Ovary (tissue), 9 donors: ENCODE data around the gene PEX14. TPM values are rescaled to one million over a fixed set of nuclear protein-coding genes. Genes with fewer than 3 reads are reported as not detected.

ENCODE experiments used
- DNase-seq, 5 donors: peaks; one replicate each; pipeline ENCODE4 v3.0.0-alpha.2; 2019 to 2020
- H3K27ac ChIP-seq, 2 donors: fragments of 200-600 bp; one replicate each; pipeline versions ENCODE4 v1.5.1 to v1.8.0; 2019 to 2022
- H3K27me3 ChIP-seq: fragments of 200-600 bp; one replicate; pipeline ENCODE4 v1.8.0; 2022
- H3K36me3 ChIP-seq: fragments of 200-600 bp; sonication (generic); one replicate; pipeline ENCODE4 v1.5.1; 2019
- H3K4me1 ChIP-seq: one replicate; pipeline ENCODE4 v1.8.1; 2013; ENCODE audit warnings: mild to moderate bottlenecking, moderate library complexity; ENCODE audit not compliant: insufficient read depth
- H3K4me3 ChIP-seq: fragments of 200-600 bp; sonication (generic); one replicate; pipeline ENCODE4 v1.5.1; 2017
- H3K9me3 ChIP-seq, 2 donors: fragments of 200-600 bp in 1 of 2; sonication (generic) in 1 of 2; one replicate each; pipeline versions ENCODE4 v1.5.1 to v1.8.1; 2013 to 2019; ENCODE audit warnings: mild to moderate bottlenecking in 1 of 2, moderate library complexity in 1 of 2
- CTCF ChIP-seq, 3 donors: fragments of 450-650 bp in 2 of 3; fragments of 200-600 bp in 1 of 3; IDR thresholded peaks; one replicate each; pipeline versions ENCODE4 v1.5.1 to v1.8.0; 2016 to 2022; ENCODE audit warnings: antibody characterized with exemption in 3 of 3, mild to moderate bottlenecking in 1 of 3
- EP300 ChIP-seq: sonication (generic); formaldehyde crosslinking; IDR thresholded peaks from one replicate; pipeline ENCODE4 v1.6.1; 2017; ENCODE audit warnings: antibody characterized with exemption
- POLR2A ChIP-seq: fragments of 450-650 bp; IDR thresholded peaks from one replicate; pipeline ENCODE4 v1.6.1; 2017; ENCODE audit warnings: antibody characterized with exemption, mild to moderate bottlenecking, moderate library complexity
- WGBS, 3 donors: extraction: QIAGEN DNeasy Blood & Tissue Kit in 1 of 3; methylation state at CpG; one replicate each; pipeline versions ENCODE4 v1.1.5 to v1.1.7; 2013 to 2017; 5-methylcytosine and 5-hydroxymethylcytosine counted together
- intact Hi-C, 4 donors: fragments of 100-400 bp; cut with DNase I; formaldehyde crosslinking; loops; one replicate each; pipeline versions ENCODE4 v1.11.0 to v1.15.1; 2022 to 2023
- polyA plus RNA-seq, 2 donors: library from polyadenylated mRNA; stranded (reverse); fragments of 200-250 nt in 1 of 2; fragments of 350-450 nt in 1 of 2; fragmentation: Illumina TruSeq in 1 of 2; extraction: RNeasy Lipid Tissue Mini Kit (QIAGEN cat#74804) in 1 of 2; gene quantifications; one replicate each; pipeline ENCODE4 v1.2.3, GENCODE V29; 2013 to 2014
- total RNA-seq, 7 donors: library from RNA; depleted of rRNA in 2 of 7; stranded (reverse); fragments of >200 nt in 2 of 7; fragmentation: NEBNext Ultra II Directional in 3 of 7; extraction: Animal tissue kit (Norgen Biotek cat#: 25700) in 3 of 7; gene quantifications; one replicate each; pipeline versions ENCODE4 v1.1.0 to v1.2.4, GENCODE V29; 2016 to 2023
- donor health status: DM: no; HTN: no; CAD: no; lungs with moderate emphysema.
- donor health status: DM: no; HTN: no; CAD: no.
- donor health status: Bipolar disorder and iron deficiency.
- donor health status: DM: yes; HTN: yes; CAD: no.
- donor health status: DM: no; HTN: no; CAD: no.
- donor health status: DM: yes; HTN: yes; CAD: no.

The PEX14 gene
- total and polyA plus RNA-seq, 9 donors, result 3.3 to 22.9 (median 16.7) TPM

- Histone ChIP-seq H3K4me3 (no peak overlapping the region), H3K9me3 (no peaks in the 10 kb centered on the region), H3K27ac (no peak overlapping the region), H3K4me1 (peaks cover 9% of the 10 kb centered on the region), H3K27me3 (no peaks in the 10 kb centered on the region), H3K36me3 (no peaks in the 10 kb centered on the region)
- intact Hi-C loops, result no loop called here
- no peak for DNase-seq
- WGBS, 3 donors, result 93 to 94% (median 93%) methylated on average over 24 to 31 of the region's 31 CpGs
- no peak for TF ChIP-seq CTCF (IDR thresholded peaks at IDR 0.05)
- no peak for TF ChIP-seq EP300
- no peak for TF ChIP-seq POLR2A
These were observed 190.5 kb downstream of the PEX14 start for GRCh38 chr1:10665226-10665625.

- H3K4me1 ChIP-seq, result peaks cover 9% of the 10 kb centered on the region
- TF ChIP-seq EP300, result no peak
- TF ChIP-seq CTCF (IDR thresholded peaks at IDR 0.05), result no peak
- no peak for TF ChIP-seq POLR2A
- H3K27me3 ChIP-seq, result no peaks in the 10 kb centered on the region
- H3K9me3 ChIP-seq, result no peaks in the 10 kb centered on the region
- H3K27ac ChIP-seq, result no peak overlapping the region
- DNase-seq, result no peak
- no peak overlapping the region for H3K4me3 ChIP-seq
- WGBS, 3 donors, result 91 to 92% (median 92%) methylated on average over 35 to 36 of the region's 36 CpGs
- intact Hi-C loops, result no loop called here
- no peaks in the 10 kb centered on the region for H3K36me3 ChIP-seq
These were observed 191.4 kb downstream of the PEX14 start for GRCh38 chr1:10665930-10666850.

- Histone ChIP-seq H3K4me3 (no peak overlapping the region), H3K9me3 (no peaks in the 10 kb centered on the region), H3K27ac (no peak overlapping the region), H3K4me1 (peaks cover 12% of the 10 kb centered on the region), H3K36me3 (no peaks in the 10 kb centered on the region), H3K27me3 (no peaks in the 10 kb centered on the region)
- 47 to 60% (median 53%) methylated on average over 31 to 40 of the region's 40 CpGs for WGBS, 3 donors
- TF ChIP-seq POLR2A (no peak), EP300 (no peak), CTCF (IDR thresholded peaks at IDR 0.05) (no peak)
- intact Hi-C loops, result no loop called here
- no peak for DNase-seq
These were observed 193.4 kb downstream of the PEX14 start for GRCh38 chr1:10667861-10668761.

GRCh38 chr1:10669570-10669969 lies 194.8 kb downstream of the PEX14 start:
- no peaks in the 10 kb centered on the region for H3K9me3 ChIP-seq
- 72 to 86% (median 85%) methylated on average over 10 to 12 of the region's 12 CpGs for WGBS, 3 donors
- no peak for DNase-seq
- H3K27me3 ChIP-seq, result no peaks in the 10 kb centered on the region
- intact Hi-C loops, result no loop called here
- no peak overlapping the region for H3K4me3 ChIP-seq
- no peak overlapping the region for H3K27ac ChIP-seq
- no peaks in the 10 kb centered on the region for H3K36me3 ChIP-seq
- TF ChIP-seq CTCF (IDR thresholded peaks at IDR 0.05) (no peak), EP300 (no peak), POLR2A (no peak)
- peaks cover 7% of the 10 kb centered on the region for H3K4me1 ChIP-seq
